H1 (cell line): ENCODE results near the gene ITPR1. TPM values are rescaled to one million over a fixed set of nuclear protein-coding genes. Genes with fewer than 3 reads are reported as not detected.

Source experiments
- CTCF ChIA-PET: fragments of 300-600 bp; sonication (Branson Sonifier 250); formaldehyde crosslinking; loops from one replicate; lab custom pipeline; 2021; ENCODE audit not compliant: partially characterized antibody; lab: Charles Lee
- POLR2A ChIA-PET: fragments of 300-600 bp; sonication (Branson Sonifier 250); formaldehyde crosslinking; loops from one replicate; lab custom pipeline; 2021; ENCODE audit warnings: inconsistent platforms; ENCODE audit not compliant: partially characterized antibody; lab: Charles Lee
- DNase-seq, 2 experiments: peaks; one replicate each; pipeline versions ENCODE4 v3.0.0 to v3.0.0-alpha.2; 2010 to 2022; ENCODE audit warnings: low spot score in 2 of 2, low read depth in 1 of 2, mixed read lengths in 1 of 2
- FAIRE-seq: peaks from 2 replicates; lab custom pipeline; 2011; peaks lifted over from hg19 to GRCh38; lab: Jason Lieb, UNC
- H2AFZ ChIP-seq: 2 replicates; pipeline ENCODE4 v1.8.1; 2012; ENCODE audit warnings: low read length, inconsistent platforms
- H2AK5ac ChIP-seq: 2 replicates; pipeline ENCODE4 v1.6.1; 2013; ENCODE audit warnings: low read depth, low read length
- H2BK120ac ChIP-seq: replicated peaks from 2 replicates; pipeline ENCODE3; 2013; ENCODE audit warnings: low read depth, low read length, inconsistent platforms
- H2BK12ac ChIP-seq: 2 replicates; pipeline ENCODE4 v1.6.1; 2013; ENCODE audit warnings: low read depth, low read length
- H2BK15ac ChIP-seq: 2 replicates; pipeline ENCODE4 v1.6.1; 2013; ENCODE audit warnings: low read length
- H2BK20ac ChIP-seq: 2 replicates; pipeline ENCODE4 v1.6.1; 2013; ENCODE audit warnings: low read length
- H2BK5ac ChIP-seq: 2 replicates; pipeline ENCODE4 v1.6.1; 2013; ENCODE audit warnings: low read depth, low read length
- H3K14ac ChIP-seq: 2 replicates; pipeline ENCODE4 v1.6.1; 2013; ENCODE audit warnings: inconsistent platforms; ENCODE audit not compliant: insufficient read length
- H3K18ac ChIP-seq: 2 replicates; pipeline ENCODE4 v1.6.1; 2013; ENCODE audit warnings: low read length; ENCODE audit errors: extremely low read depth
- H3K23ac ChIP-seq: 2 replicates; pipeline ENCODE4 v1.6.1; 2013; ENCODE audit warnings: inconsistent platforms; ENCODE audit not compliant: insufficient read length
- H3K23me2 ChIP-seq: 2 replicates; pipeline ENCODE4 v1.6.1; 2013; ENCODE audit warnings: low read depth, low read length
- H3K27ac ChIP-seq: 2 replicates; pipeline ENCODE4 v1.6.1; 2011; ENCODE audit warnings: low read depth, low read length, inconsistent platforms
- H3K27me3 ChIP-seq, 4 experiments: replicated peaks in 1 of 4; 1 replicate in 1 of 4; 2 replicates in 3 of 4; pipeline versions ENCODE4 v1.6.1 to v1.8.1; 2011 to 2013; ENCODE audit warnings: low read length in 3 of 4, mild to moderate bottlenecking in 3 of 4, inconsistent platforms in 2 of 4, mixed read lengths in 2 of 4, moderate library complexity in 1 of 4; ENCODE audit not compliant: control insufficient read depth in 3 of 4, insufficient read depth in 3 of 4; ENCODE audit errors: extremely low read depth in 1 of 4
- H3K36me3 ChIP-seq, 4 experiments: 2 replicates each; pipeline versions ENCODE4 v1.6.1 to v1.8.1; 2011 to 2013; ENCODE audit warnings: mild to moderate bottlenecking in 4 of 4, low read length in 3 of 4, moderate library complexity in 2 of 4, control low read depth in 1 of 4, inconsistent platforms in 1 of 4; ENCODE audit not compliant: insufficient read depth in 4 of 4, control insufficient read depth in 2 of 4
- H3K4ac ChIP-seq: replicated peaks from 2 replicates; pipeline ENCODE3; 2013; ENCODE audit warnings: low read length, low read depth, mixed read lengths, inconsistent platforms; ENCODE audit not compliant: insufficient read length
- H3K4me1 ChIP-seq, 4 experiments: replicated peaks in 1 of 4; 1 replicate in 1 of 4; 2 replicates in 3 of 4; pipeline versions ENCODE4 v1.6.1 to v1.8.1; 2011 to 2013; ENCODE audit warnings: low read length in 3 of 4, inconsistent platforms in 2 of 4, mixed read lengths in 1 of 4; ENCODE audit not compliant: insufficient read depth in 4 of 4, control insufficient read depth in 3 of 4
- H3K4me2 ChIP-seq, 2 experiments: 2 replicates each; pipeline versions ENCODE4 v1.6.1 to v1.8.1; 2011 to 2013; ENCODE audit warnings: low read depth in 2 of 2, low read length in 2 of 2, control low read depth in 1 of 2, inconsistent platforms in 1 of 2, mild to moderate bottlenecking in 1 of 2; ENCODE audit not compliant: insufficient read depth in 1 of 2
- H3K4me3 ChIP-seq, 4 experiments: fragments of 200-600, 300-600 bp in 1 of 4; sonication (generic), shearing (Covaris generic), sonication (Bioruptor Twin) in 1 of 4; 2 replicates each; pipeline versions ENCODE4 v1.5.1 to v1.8.1; 2011 to 2016; ENCODE audit warnings: low read length in 4 of 4, low read depth in 3 of 4, control low read depth in 2 of 4, inconsistent platforms in 2 of 4, mild to moderate bottlenecking in 2 of 4, mixed read lengths in 1 of 4, moderate library complexity in 1 of 4; ENCODE audit not compliant: insufficient read depth in 2 of 4; ENCODE audit errors: extremely low read depth in 1 of 4
- H3K56ac ChIP-seq: replicated peaks from 2 replicates; pipeline ENCODE3; 2013; ENCODE audit warnings: low read depth, mild to moderate bottlenecking, mixed read lengths, low read length, inconsistent platforms; ENCODE audit not compliant: insufficient read length
- H3K79me1 ChIP-seq: 2 replicates; pipeline ENCODE4 v1.6.1; 2013; ENCODE audit warnings: low read depth, low read length, control low read depth
- H3K79me2 ChIP-seq, 2 experiments: 2 replicates each; pipeline versions ENCODE4 v1.6.1 to v1.8.1; 2012 to 2013; ENCODE audit warnings: low read length in 2 of 2, mild to moderate bottlenecking in 2 of 2, inconsistent platforms in 1 of 2; ENCODE audit not compliant: insufficient read depth in 2 of 2, control insufficient read depth in 1 of 2
- H3K9ac ChIP-seq, 4 experiments: replicated peaks in 1 of 4; 1 replicate in 1 of 4; 2 replicates in 3 of 4; pipeline versions ENCODE4 v1.6.1 to v1.8.1; 2011 to 2013; ENCODE audit warnings: low read depth in 3 of 4, low read length in 3 of 4, control low read depth in 2 of 4, mild to moderate bottlenecking in 2 of 4, moderate library complexity in 2 of 4, inconsistent platforms in 1 of 4; ENCODE audit errors: extremely low read depth in 1 of 4
- H3K9me3 ChIP-seq, 2 experiments: 2 replicates each; pipeline versions ENCODE4 v1.6.1 to v1.8.1; 2012 to 2013; ENCODE audit warnings: mild to moderate bottlenecking in 2 of 2, moderate library complexity in 2 of 2, control low read depth in 1 of 2, inconsistent platforms in 1 of 2, low read depth in 1 of 2, low read length in 1 of 2, mixed read lengths in 1 of 2; ENCODE audit not compliant: insufficient read depth in 2 of 2
- H4K20me1 ChIP-seq, 2 experiments: replicated peaks in 1 of 2; 2 replicates each; pipeline versions ENCODE3 to v1.8.1; 2011 to 2013; ENCODE audit warnings: inconsistent platforms in 2 of 2, low read length in 2 of 2, mild to moderate bottlenecking in 1 of 2; ENCODE audit not compliant: insufficient read depth in 2 of 2, control insufficient read depth in 1 of 2
- H4K5ac ChIP-seq: 2 replicates; pipeline ENCODE4 v1.6.1; 2013; ENCODE audit warnings: low read length, low read depth, mixed read lengths, inconsistent platforms; ENCODE audit not compliant: insufficient read length
- H4K8ac ChIP-seq: 2 replicates; pipeline ENCODE4 v1.8.0; 2013; ENCODE audit warnings: mild to moderate bottlenecking, moderate library complexity, low read length, inconsistent platforms; ENCODE audit not compliant: insufficient read depth; ENCODE audit errors: extremely low read depth
- H4K91ac ChIP-seq: replicated peaks from 2 replicates; pipeline ENCODE3; 2013; ENCODE audit warnings: low read length, mixed read lengths, inconsistent platforms; ENCODE audit not compliant: insufficient read length
- ATF2 ChIP-seq: IDR thresholded peaks from 2 replicates; pipeline ENCODE4 v1.6.1; 2012; ENCODE audit warnings: low read length, inconsistent platforms
- BCL11A ChIP-seq, 2 experiments: IDR thresholded peaks; one replicate each; pipeline ENCODE4 v1.6.1; 2011; ENCODE audit warnings: low read depth in 2 of 2, low read length in 2 of 2, mild to moderate bottlenecking in 2 of 2
- JUND ChIP-seq: IDR thresholded peaks from 2 replicates; pipeline ENCODE4 v1.6.1; 2011; ENCODE audit warnings: mild to moderate bottlenecking, improper control_type of control experiment, low read length
- TCF12 ChIP-seq: IDR thresholded peaks from 2 replicates; pipeline ENCODE4 v1.6.1; 2011; ENCODE audit warnings: low read depth, mild to moderate bottlenecking, low read length
- WGBS, 2 experiments: shearing (Covaris generic) in 1 of 2; methylation state at CpG; one replicate each; pipeline versions ENCODE4 v1.1.6 to v1.1.7; 2013 to 2015; ENCODE audit warnings: low lambda C conversion rate in 2 of 2, mixed read lengths in 2 of 2, inconsistent platforms in 1 of 2, low coverage in 1 of 2, missing lambda C conversion rate in 1 of 2; ENCODE audit not compliant: insufficient replicate concordance in 2 of 2, insufficient coverage in 1 of 2, insufficient read length in 1 of 2; ENCODE audit errors: extremely low coverage in 1 of 2, missing lambda C conversion rate in 1 of 2; 5-methylcytosine and 5-hydroxymethylcytosine counted together
- polyA plus RNA-seq, 7 experiments: library from polyadenylated mRNA; depleted of rRNA in 3 of 7; stranded (reverse) in 5 of 7; unstranded in 2 of 7; fragments of >200 nt in 5 of 7; fragments of 200-250 nt in 2 of 7; gene quantifications; 1 replicate in 5 of 7; 2 replicates in 1 of 7; 4 replicates in 1 of 7; pipeline versions ENCODE4 v1.2.1 to v1.2.3, GENCODE V29; 2011 to 2013; ENCODE audit warnings: missing spikeins in 2 of 7, mixed read lengths in 2 of 7
- total RNA-seq: library from RNA; stranded (reverse); fragmentation: NEBNext Ultra II Directional; extraction: Animal tissue kit (Norgen Biotek cat#: 25700); gene quantifications from 2 replicates; pipeline ENCODE4 v1.2.1, GENCODE V29; 2021

Gene ITPR1
- total and polyA plus RNA-seq, 2 of the 8 experiments (the other 6 are each of a cell fraction or from before 2014, with no cell fraction given): 2.5 to 16.3 TPM

GRCh38 chr3:4660936-4661335 lies 167.8 kb downstream of the ITPR1 start:
- Histone ChIP-seq H2BK12ac (no peak overlapping the region), H3K14ac (no peak overlapping the region), H3K56ac (no peak overlapping the region), H3K18ac (no peak overlapping the region), H4K91ac (no peak overlapping the region), H4K20me1 (no peaks in the 10 kb centered on the region), H4K8ac (no peak overlapping the region), H3K9ac (no peak overlapping the region), H3K23me2 (no peaks in the 10 kb centered on the region), H3K36me3 (no peaks in the 10 kb centered on the region), H3K79me1 (no peaks in the 10 kb centered on the region), H3K27ac (no peak overlapping the region), H3K23ac (no peak overlapping the region), H2BK120ac (no peak overlapping the region), H2AFZ (no peak overlapping the region), H3K79me2 (no peaks in the 10 kb centered on the region), H3K9me3 (no peaks in the 10 kb centered on the region), H3K4me3 (no peak overlapping the region), H2BK15ac (no peak overlapping the region), H3K4me1 (peaks cover 0 to 3% (median under 1%) of the 10 kb centered on the region in 4 experiments; a peak in 2 of 7 replicates), H3K4ac (no peak overlapping the region), H3K27me3 (no peaks in the 10 kb centered on the region), H2AK5ac (no peak overlapping the region), H2BK20ac (no peak overlapping the region)
- CTCF ChIA-PET: no interaction called here
- FAIRE-seq (no peak), DNase-seq (no peak)
- WGBS, 2 experiments: 93% methylated on average over 7 of the region's 7 CpGs; no CpG with 5 or more reads in 1 of the 2 experiments
- no peak for TF ChIP-seq TCF12
- no peak for TF ChIP-seq JUND
- TF ChIP-seq BCL11A (IDR thresholded peaks at IDR 0.05; ENCODE audit: low read depth in 2 of 2, low read length in 2 of 2): no peak
- no peak for TF ChIP-seq ATF2
- TF ChIP-seq, all 59 proteins: peak for 0
- H3K4me2 ChIP-seq: no peak overlapping the region
- H2BK5ac ChIP-seq: no peak overlapping the region
- POLR2A ChIA-PET: no interaction called here
- no peak overlapping the region for H4K5ac ChIP-seq
